Fibroblast of skin of right biceps (primary cell): ENCODE data around the gene POP4.
A peak's percentile ranks its signal among the peaks of the same experiment; 100 is the strongest.

ENCODE experiments used
- DNase-seq: peaks from one replicate; pipeline ENCODE4 v3.0.0-alpha.2; 2013

The POP4 gene

DNA sequence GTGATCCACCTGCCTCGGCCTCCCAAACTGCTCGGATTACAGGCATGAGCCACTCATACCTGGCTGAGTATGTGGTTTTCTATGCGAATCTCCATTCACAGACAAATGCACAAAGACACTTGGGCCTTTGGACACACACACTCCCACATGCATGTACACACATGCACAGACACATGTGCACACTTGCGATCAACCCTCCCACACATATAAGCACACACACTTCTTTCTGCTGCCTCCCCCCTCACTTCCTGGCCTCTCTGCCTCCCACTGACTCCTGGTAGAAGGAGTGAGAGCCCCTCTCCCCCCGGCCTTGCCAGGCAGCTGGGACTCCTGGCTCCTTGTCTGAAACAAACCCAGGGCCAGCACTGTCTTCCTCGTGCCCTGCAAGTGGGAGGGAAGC, 29.9 kb downstream of the POP4 start:
- DNase-seq = no peak

DNA sequence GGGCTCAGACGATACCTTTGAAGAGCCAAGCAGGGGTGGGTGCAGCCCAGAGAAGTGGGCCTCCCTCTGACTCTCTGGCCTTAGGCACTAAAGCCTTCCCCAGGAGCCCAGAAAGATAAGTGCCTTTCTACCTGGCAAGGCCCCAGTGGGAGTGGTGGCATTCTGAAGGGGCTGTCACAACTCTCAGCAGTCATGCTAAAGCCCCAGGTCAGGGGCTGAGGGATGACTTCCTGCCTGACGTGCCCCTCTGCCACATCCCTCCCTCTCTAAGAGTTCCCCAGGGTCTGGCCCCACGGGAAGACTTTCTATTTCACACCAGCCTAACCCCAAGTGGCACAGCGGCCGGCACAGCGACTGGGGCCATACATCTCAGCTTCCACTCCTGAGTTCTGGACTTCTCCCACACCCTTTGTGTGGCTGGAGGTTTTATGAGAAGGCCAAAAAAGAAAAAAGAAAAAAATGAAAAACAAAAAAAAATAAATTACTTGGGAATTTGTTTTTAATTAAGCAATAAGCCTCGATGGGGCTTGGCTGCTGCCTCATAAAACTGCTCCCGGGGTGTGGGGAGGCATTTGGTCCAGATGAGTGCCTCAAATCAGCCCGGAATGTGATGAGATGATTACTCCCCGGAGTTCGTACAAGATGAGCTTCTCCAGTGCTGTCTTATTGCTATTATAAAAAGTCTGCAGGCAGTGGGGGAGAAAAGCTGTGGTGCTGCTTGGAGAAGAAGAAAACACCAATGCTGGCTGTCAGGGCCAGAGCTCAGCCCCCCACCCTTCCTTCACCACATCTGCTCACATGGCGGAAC, 30.7 kb downstream of the POP4 start:
- DNase-seq = peak; percentile 4

DNA sequence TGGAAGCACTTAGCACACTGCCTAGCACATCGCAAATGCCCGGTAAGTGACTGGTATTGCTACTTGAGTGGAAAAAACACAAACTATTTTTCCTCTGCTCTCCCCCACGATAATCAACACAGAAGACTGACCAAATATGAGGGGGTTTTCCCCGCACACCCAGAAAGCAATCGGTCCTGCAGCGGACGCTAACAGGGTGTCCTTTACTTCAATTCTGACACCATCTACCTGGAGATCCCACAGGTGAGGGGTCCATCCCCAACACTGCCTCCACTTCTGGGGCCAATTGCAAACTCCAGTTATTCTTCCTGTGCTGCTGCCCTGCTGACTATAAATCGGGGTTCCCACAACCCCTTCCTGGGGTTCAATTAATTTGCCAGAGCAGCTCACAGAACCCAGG, 33.0 kb downstream of the POP4 start:
- DNase-seq = no peak

DNA sequence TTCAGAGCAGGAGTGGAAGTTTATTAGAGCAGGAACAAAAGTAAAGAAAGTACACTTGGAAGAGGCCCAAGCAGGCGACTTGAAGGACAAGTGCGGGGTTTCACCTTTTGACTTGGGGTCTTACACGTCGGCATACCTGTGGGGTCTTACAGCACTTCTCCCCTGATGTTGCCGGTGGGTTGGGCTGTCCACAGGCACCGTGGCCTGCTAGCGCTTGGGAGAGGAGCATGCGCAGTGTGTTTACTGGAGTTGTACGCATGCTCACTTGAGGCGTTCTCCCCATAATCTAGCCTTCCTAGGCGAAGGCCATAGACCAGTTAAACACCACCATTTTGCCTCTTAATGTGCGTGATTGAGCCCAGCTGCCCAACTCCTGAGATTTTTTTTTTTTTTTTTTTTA, 34.1 kb downstream of the POP4 start:
- no peak for DNase-seq

DNA sequence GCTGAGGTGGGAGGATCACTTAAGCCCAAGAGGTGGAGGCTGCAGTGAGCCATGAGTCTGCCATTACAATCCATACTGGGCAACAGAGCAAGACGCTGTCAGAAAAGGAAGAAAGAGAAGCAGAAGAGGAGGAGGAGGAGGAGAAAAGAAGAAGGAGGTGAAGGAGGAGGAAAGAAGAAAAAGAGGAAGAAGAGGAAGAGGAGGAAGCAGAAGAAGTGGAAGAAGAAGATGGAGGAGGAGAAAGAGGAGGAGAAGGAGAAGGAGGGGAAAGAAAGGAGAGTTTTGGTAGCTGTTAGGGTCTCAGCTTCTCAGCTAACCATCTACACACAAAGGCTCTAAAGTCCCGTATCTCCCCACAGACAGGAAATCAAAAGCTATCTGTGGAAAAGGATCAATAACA, 35.5 kb downstream of the POP4 start:
- DNase-seq = no peak

DNA sequence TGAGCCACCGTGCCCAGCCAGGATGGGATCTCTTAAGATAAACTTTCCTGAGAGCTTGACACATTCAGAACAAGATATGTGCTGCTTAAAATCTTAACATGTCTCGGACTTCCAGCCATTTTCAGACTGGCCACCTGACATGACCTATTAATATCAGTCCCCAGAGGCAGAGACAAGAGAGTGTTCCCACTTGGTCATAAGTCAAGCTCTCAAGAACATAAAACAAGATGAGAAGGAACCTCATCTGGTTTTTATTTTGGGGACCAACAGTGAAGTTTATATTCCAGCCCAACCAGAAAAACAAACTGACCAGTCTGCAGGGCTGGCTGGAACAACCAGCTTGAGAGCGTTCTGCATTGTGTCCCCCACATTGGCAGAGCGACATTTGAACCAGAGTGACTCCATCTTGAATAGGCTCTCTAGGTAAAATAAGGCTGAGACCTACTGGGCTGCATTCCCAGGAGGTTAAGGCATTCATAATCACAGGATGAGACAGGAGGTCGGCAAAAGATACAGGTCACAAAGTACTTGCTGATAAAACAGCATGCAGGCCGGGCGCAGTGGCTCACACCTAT, 37.4 kb downstream of the POP4 start:
- no peak for DNase-seq

DNA sequence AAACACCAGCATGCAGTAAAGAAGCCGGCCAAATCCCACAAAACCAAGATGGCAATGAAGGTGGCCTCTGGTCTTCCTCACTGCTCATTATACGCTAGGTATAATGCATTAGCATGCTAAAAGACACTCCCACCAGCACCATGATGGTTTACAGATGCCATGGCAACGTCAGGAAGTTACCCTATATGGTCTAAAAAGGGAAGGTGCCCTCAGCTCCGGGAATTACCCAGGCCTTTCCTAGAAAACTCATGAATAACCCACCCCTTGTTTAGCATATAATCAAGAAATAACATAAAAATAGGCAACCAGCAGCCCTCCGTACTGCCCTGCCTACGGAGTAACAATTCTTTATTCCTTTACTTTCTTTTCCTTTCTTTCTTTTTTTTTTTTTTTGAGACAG, 38.1 kb downstream of the POP4 start:
- DNase-seq = no peak

DNA sequence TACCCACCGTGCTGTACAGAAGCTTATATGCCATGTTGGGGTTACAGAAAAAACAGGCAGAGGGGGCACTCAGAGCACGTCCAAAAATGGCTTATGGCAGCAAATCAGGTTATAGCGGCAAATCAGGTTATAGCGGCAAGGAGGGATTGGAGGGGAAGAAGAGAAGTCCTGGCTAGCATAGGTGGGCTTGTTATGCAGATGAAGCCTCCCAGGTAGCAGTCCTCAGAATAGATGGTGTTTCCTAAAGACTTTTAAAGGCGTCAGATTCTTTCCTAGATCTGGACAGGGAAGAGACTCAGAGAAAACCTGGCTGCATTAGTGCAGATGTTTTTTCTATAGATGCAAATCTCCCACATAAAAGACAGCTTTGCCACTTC, 39.4 kb downstream of the POP4 start:
- no peak for DNase-seq

DNA sequence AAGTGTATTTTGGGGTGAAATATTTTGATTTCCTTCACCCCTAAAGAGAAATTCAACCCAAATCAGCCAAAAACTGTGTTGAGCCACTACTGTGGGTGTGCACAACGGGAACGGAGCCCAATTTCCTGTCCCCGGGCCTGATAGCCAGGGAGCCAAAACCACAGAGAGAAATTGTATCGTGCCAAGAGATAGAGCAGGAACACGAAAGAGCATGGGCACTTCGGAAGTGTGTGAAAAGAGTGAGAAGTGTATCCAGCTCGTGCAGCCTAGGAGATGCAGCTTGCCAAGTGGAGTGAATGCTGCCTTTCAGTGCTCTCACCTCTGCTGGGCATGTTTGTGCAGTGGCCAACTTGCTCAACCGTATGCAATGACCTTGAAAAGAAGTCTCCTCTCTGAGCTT, 39.8 kb downstream of the POP4 start:
- peak; percentile 34 for DNase-seq

DNA sequence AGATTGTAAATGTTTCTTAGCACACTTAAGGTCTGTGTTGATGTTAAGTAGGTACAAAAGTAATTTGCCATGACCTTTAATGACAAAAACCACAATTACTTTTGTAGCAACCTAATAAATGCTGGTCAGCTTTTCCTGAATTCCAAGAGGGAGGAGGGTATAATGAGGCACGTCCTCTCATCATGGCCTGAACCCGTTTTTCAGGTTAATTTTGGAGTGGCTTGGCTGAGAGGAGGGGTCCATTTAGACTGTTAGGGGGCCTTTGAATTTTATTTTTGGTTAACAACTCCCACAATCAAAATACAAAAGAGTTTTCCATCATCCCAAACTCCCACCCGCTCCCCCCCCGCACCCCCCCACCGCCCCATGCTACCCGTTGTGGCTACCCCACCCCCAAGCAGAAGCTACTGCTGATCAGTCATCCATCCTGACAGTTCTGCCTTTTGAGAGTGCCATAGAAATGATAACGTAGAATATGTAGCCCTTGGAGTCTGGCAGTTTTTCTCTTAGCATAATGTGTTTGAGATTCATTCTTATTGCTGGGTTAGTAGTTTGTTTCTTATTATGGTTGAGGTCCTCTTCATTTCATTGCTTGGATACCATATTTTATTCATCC, 44.8 kb downstream of the POP4 start:
- DNase-seq = no peak

DNA sequence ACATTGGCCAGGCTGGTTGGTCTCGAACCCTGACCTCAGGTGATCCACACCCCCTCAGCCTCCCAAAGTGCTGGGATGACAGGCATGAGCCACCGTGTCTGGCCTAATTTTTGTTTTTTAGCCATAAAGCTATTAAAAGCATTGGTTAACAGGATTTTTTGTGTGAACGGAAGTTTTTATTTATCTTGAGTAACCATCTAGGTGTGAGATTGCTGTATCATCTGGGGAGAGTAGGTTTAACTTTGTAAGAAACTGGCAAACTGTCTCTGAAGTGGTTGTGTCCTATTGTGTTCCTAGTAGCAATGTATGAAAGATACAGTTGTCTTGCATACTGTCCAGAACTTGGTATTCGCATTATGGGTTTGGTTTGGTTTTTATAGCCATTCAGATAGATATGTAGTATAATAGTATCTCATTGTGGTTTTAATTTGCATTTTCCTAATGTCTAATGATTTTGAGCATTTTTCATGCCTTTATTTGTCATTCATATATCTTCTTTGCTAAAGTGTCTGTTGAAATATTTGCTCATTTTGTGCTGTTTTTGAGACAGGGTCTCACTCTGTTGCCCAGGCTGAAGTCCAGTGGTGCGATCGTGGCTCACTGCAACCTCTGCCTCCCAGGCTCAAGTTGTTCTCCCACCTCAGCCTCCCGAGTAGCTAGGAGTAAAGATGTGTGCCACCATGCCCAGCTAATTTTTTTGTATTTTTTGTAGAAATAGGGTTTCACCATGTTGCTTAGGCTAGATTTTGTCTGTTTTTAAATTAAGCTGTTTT, 45.7 kb downstream of the POP4 start:
- DNase-seq = no peak

DNA sequence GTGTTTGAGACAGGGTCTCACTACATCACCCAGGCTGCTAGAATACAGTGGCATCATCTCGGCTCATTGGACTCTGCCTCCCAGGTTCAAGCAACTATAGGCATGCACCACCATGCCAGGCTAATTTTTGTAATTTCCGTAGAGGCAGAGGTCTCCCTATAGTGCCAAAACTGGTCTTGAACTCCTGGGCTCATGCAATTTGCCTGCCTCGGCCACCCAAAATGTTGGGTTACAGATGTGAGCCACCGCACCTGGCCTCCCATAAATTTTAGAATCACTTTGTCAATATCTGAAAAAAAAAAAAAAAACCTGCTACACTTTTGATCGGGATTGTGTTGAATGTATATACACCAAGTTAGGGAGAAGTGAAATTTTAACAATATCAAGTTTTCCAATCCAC, 47.3 kb downstream of the POP4 start:
- no peak for DNase-seq

DNA sequence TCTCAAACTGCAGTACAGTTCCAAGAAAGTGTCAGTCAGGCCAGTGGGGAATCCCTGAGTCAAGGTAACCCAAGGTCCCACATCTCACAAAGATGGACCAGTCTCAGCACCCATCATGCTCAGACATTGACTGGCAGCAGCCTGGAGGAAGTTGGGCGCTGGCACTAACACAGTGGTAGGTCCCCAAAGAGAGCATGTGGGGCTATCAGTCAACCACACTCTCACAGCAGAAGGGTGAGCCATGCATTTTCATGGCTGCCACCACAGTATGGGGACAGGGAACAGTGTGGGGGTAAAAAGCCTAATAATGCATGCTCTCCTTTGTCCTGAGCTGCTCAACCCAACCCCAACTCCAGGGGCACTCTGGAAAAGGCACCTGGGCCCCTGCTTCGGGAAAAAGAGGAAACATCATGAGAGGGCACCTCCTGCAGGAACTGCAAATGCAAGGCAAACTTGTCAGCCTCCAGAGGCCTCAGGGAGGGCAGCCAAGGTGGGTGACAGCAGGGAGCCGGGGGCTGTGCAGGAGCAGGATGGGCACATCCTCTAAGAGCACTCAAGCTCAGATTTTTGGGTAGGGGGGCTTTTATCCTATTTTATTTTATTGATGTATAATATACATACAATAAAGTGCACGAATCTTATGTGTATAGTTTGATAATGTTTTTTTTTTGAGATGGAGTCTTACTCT, 49.7 kb downstream of the POP4 start:
- no peak for DNase-seq

DNA sequence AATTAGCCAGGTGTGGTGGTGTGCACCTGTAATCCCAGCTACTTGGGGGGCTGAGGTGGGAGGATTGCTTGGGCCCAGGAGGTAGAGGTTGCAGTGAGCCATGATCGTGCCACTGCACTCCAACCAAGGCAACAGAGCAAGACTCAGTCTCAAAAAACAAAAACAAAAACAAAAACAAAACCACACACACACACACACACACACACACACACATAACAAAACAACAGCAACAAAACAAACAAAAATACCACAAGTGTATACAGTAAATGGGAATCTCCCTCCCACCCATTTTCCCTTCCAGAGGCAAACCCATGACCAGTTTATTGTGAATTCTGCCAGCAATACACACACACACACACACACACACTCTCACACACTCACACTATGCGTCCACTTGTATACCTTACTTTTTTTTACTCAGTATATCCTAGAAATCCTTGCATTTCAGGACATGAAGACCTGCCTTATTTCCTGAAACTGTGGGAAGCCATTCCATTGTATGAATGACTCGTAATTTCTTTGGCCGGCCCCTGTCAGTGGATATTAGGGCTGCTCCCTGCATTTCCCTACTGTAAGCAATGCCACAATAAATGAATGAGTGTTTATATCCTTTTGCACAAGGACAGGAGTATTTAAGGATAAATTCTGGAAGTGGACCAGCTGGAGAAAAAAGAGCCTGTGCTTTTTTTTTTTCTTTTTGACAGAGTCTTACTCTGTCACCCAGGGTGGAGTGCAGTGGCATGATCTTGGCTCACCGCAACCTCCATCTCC, 52.3 kb downstream of the POP4 start:
- peak; percentile 33 for DNase-seq

DNA sequence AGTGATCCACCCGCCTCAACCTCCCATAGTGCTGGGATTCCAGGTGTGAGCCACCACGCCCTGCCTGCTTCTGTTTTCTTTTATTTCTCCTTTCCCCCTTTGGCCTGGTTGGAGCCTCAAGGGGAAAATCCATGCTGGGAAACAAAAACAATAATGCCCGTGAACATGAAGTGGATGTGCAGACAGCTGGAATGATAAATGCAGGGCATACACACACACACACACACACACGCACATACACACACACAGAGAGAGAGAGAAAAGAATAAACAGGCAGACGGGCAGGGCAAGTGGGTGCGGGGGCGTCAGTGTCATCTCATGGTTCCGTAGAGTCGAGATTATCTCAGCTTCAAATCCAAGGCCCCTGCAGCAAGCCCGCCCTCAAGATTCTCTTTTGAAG, 54.8 kb downstream of the POP4 start:
- DNase-seq = no peak

DNA sequence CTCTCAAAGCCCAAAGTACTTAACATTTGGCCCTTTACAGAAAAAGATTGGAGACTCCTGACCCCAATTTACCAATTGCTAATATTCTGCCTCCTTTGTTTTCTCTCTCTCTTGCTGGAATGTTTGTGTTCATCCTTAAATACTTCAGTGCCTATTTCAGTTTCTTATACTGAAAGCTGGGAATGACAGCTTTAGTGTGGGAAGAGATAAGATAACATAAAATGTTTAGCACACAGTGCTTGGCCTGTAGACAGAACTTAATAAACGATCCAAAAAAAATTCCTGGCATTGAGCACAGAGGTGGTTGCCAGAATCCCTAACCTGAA, 56.2 kb downstream of the POP4 start:
- no peak for DNase-seq

DNA sequence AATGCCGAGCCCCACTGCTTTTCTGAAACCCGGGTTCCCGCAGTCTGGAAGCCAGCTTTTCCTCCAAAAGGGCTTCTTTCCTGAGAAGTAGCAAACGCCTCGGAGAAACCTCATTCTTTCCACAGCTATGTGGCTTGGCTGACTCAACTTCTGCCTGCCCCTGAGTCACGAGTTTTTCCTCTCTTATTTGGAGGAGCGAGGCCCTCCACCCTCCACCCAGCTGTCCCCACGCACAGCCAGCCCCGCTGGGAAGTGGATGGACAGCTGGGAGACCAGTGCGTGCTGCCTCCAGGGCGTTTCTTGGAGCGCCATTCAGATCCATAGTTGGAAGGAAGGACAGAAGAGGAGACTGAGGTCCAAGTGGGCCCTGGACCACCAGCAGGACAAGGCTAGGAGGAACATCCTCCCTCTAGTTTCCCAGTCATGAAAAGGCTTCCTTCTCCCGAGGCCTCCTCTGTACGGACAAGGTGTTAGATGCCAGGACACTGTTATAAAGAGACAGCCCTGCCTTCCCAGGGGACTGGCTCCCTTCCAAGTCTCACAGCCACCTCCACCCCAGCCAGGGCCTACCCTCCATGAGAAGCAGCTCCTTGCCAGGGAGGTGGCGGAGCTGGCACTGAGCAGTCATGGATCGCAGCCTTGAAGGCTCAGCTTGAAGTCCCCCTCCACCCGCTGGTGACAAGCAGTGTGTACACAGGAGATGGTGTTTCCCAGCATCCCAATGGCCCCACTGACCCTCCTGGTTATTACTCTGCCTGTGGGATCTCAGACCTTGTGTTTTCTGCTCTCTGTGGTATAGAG, 56.7 kb downstream of the POP4 start:
- DNase-seq = peak; percentile 93

DNA sequence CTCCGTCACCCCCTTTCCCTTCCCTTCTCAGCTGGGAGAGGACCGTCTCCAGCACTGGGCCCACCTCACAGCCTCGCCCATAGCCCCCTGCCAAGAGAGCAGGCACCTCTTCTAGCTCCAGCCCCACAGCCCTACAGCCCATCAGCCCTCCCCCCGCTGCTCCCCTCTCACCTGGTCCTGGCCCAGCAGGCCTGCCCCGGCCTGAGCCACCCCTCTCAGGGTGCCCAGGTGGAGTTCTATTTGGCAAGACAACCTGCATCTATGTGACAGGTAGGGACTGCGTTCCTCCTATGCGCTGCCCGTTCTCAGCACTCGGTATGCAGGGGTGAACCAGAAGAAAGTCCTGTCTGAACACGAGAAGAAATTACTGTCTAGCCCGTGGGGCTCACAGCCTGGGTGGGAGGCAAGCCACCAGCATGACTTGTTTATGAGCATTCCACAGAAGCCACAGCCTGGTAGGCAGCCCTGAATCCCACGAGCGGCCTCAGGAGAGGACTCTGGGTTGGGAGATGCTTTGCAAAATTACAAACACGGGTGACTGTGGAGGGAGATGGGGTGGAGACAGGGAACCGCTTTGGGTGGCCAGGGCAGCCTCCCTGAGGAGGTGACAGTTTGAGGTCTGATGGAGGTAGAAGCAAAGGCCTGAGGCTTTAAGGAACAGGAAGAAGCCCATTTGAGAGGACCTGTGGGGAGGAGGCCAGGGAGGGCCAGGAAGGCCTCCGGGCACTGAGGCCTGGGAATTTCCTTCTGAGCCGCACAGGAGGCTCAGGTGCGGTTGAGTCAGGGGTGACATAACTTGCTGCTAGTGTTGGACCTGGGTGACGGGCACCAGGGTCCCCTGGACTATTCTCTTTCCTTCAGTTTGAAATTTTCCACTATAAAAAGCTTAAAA, 58.0 kb downstream of the POP4 start:
- peak; percentile 50 for DNase-seq

DNA sequence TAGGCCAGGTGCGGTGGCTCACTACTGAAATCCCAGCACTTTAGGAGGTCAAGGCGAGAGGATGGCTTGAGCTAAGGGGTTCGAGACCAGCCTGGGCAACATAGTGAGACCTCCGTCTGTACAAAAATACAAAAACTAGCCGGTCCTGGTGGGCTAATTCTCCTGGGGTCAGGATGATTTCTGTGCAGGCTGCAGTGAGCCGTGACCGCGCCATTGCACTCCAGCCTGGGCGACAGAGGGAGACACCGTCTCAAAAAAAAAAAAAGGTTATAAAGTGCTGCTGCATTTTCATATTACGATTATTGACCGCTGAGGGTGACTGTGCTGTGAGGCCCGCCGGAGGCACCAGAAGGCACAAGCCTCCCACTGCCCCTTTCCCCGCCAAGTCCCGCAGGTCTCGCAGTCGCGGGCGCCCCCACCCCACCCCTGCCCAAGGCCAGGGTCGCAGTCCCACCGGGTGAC, 58.7 kb downstream of the POP4 start:
- no peak for DNase-seq

DNA sequence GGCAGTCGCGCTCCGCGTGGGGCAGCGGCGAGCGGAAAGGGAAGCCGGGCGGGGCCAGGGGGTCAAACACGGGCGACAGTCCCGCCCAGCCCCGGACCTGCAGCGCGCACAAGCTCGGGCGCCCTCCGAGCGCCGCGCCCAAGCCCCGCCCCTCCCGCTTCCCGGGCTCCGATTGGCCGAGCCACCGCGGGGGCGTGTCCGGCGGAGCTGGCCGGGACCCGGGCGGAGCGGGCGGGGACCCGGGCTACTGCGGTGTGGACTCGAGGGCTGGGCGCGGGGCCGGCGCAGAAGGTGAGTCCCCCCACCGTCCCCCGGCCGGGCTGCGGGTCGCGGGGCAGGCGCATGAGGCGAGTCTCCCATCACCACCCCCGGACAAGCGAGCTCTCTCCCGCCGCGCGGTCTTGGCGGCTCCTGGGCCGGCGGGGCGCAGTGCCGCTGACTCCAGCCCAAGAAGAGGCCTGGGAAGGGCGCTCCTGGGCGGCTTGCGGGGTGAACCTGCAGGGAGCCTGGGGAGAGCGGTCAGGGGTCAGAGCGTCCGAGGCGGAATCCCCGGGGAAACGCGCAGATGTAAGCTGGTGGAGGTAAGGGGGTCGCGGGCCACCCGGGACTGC, 59.2 kb downstream of the POP4 start, which contains the start of gene PLEKHF1:
Gene PLEKHF1 (plus strand): TSS at position 247 of the 611 bp plus-strand sequence. CDS start 8,379 bp downstream, outside the sequence.
- peak; percentile 69 for DNase-seq
